ENCODE measurements around the gene PANX3. TPM values are rescaled to one million over a fixed set of nuclear protein-coding genes. Genes with fewer than 3 reads are reported as not detected.

PANX3 gene
- total and polyA plus RNA-seq, 7 donors, result not detected

DNA sequence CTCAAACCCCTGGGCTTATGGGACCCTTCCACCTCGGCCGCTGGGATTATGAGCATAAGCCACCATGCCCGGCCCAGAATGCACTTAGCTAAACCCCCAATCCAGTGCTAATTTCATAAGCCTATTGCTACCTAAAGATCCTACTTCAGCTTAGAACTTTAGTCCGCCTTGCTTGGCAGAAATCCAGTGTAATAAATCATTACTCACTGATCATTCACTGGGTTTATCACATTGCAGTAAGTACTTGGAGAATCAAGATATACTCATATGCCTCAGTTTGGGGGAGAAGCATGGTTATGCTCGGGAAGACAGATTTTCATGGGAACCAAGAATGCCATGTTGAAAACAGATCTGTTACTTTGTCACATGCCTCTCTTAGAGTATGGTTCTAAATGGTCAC is 7.6 kb downstream of the PANX3 start:
- Histone ChIP-seq H3K36me3 (ENCODE audit: insufficient read depth in 1 of 2, low read depth in 1 of 2) (no peaks in the 10 kb centered on the region), H3K27me3 (ENCODE audit: insufficient read depth in 3 of 3, low read length in 2 of 3) (peaks cover 0 to 12% (median 0%) of the 10 kb centered on the region in 3 donors), H3K4me3 (no peak overlapping the region), H3K27ac (no peak overlapping the region), H3K4me1 (peaks cover 5% of the 10 kb centered on the region), H3K9me3 (no peaks in the 10 kb centered on the region)
- intact Hi-C loops (cut with DNase I), result no loop called here
- WGBS, 3 donors, result 60 to 66% (median 60%) methylated on average over 5 of the region's 5 CpGs
- DNase-seq (no peak), ATAC-seq (no peak)
- TF ChIP-seq CTCF (IDR thresholded peaks at IDR 0.05), result no peak

DNA sequence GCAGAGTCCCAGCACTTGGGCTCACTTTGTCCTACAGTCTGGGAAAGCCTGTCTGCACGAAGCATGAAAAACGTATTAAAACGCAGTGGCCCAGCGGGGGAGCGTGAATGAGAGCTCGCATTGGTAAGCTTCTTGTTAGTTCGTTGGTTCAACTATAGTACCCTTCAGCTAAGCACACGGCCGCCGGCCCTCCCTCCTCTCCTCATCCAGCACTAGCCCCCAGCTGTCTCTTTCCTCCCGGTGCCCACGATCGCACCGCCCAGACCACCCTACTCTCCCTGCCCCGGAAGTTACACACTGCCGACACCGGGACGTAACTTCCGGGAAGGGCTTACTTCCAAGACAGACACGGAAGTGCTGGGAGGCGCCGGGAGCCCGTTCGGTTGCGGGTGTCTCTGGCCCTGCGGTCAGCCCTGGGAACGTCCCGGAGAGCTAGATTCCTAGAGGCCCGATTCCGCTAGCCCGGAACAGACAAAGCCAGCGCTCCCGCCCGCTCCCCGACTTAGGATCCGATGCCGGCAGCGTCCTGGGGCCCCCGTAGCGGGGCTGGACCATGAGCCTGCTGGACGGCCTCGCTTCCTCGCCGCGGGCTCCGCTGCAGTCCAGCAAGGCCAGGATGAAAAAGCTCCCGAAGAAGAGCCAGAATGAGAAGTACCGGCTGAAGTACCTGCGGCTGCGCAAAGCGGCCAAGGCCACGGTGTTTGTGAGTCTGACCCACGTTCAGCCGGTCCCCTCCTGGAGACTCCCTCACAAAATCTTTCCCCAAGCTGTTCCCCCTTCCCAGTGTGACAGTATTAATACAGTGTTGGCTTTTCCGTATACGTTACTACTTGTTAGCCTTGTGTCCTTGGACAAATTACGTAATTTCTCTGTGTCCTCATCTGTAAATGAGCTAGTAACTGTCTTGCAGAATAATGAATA is 11.6 kb downstream of the PANX3 start, which contains the start of gene TBRG1:
Gene TBRG1, plus strand, starts transcription at position 334 of the 921 bp plus-strand sequence. Its CDS starts 220 bp downstream, at position 554.
- H3K27ac ChIP-seq, result peak within 1 kb of the TSS; percentile 96
- H3K36me3 ChIP-seq (ENCODE audit: insufficient read depth in 1 of 2, low read depth in 1 of 2), result peaks cover 16 to 30% of the 10 kb centered on the region in 2 donors
- no peak for TF ChIP-seq CTCF (IDR thresholded peaks at IDR 0.05)
- DNase-seq, result peak; percentile 86 to 93
- intact Hi-C loops (cut with DNase I), result no loop called here
- WGBS, 3 donors, result 0 to 1% (median 0%) methylated on average over 52 to 57 of the region's 57 CpGs
- H3K27me3 ChIP-seq (ENCODE audit: insufficient read depth in 3 of 3, low read length in 2 of 3), result no peaks in the 10 kb centered on the region
- peak within 1 kb of the TSS; percentile 99 for H3K4me3 ChIP-seq
- no peaks in the 10 kb centered on the region for H3K9me3 ChIP-seq
- peaks cover 25% of the 10 kb centered on the region for H3K4me1 ChIP-seq
- peak; percentile 97 to 99 (median 98) for ATAC-seq

DNA sequence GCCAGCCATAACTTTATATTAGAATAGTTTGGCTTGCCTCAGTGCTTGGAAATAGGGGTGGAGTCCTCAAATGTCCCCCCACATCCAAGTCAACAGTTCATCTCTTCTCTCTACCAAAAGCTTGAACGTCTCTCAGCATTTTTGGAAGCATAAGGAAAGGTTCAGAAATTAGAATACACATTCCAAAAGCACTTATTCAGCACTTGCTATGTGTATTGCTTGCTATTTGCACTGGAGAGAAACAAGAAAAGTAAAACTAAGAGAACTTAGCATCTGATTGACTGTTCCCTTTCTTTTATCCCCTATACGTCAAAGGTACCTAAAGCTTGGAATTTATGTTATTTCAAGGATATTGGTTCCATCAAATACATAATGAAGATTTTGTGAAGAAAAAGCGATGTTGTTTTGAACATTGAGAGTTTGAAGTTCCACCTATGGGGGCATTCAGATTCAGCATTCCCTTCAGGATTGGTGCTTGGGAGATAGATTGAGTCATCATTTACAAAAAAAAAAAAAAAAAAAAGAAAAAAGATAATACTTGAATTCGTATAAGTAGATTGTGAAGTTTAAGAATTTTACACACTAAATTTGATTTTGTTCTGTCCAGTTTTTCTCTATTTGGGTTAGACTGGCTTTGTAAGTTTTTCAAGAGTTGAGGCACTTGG is 12.8 kb downstream of the PANX3 start:
- no peak for TF ChIP-seq CTCF (IDR thresholded peaks at IDR 0.05)
- peak overlapping the region; percentile 96 for H3K27ac ChIP-seq

GRCh38 chr11:124625504-124626168 is 14.4 kb downstream of the PANX3 start:
- no peaks in the 10 kb centered on the region for H3K9me3 ChIP-seq
- DNase-seq (no peak), ATAC-seq (peak in 1 of 4 donors; percentile 56)
- TF ChIP-seq CTCF (IDR thresholded peaks at IDR 0.05), result no peak
- intact Hi-C loops (cut with DNase I), result no loop called here
- H3K36me3 ChIP-seq (ENCODE audit: insufficient read depth in 1 of 2, low read depth in 1 of 2), result peaks cover 20 to 57% of the 10 kb centered on the region in 2 donors
- 72 to 89% (median 80%) methylated on average over 3 of the region's 3 CpGs for WGBS, 3 donors
- H3K27me3 ChIP-seq (ENCODE audit: insufficient read depth in 3 of 3, low read length in 2 of 3), result no peaks in the 10 kb centered on the region
- H3K27ac ChIP-seq, result peak overlapping the region; percentile 61
- peaks cover 25% of the 10 kb centered on the region for H3K4me1 ChIP-seq
- H3K4me3 ChIP-seq, result peak overlapping the region; percentile 4

More for the DNA sequence above, 12.8 kb downstream of the PANX3 start:
- Histone ChIP-seq H3K4me1 (peaks cover 25% of the 10 kb centered on the region), H3K9me3 (no peaks in the 10 kb centered on the region), H3K36me3 (ENCODE audit: insufficient read depth in 1 of 2, low read depth in 1 of 2) (peaks cover 16 to 41% of the 10 kb centered on the region in 2 donors), H3K4me3 (peak overlapping the region; percentile 99), H3K27me3 (ENCODE audit: insufficient read depth in 3 of 3, low read length in 2 of 3) (no peaks in the 10 kb centered on the region)
- DNase-seq (no peak), ATAC-seq (no peak)
- 51 to 54% (median 52%) methylated on average over 4 of the region's 4 CpGs for WGBS, 3 donors
- intact Hi-C loops (cut with DNase I), result no loop called here
